Neuron (in vitro differentiated cells): ENCODE data around the gene OR5AC2.

ENCODE experiments used
- H2AFZ ChIP-seq: one replicate; pipeline ENCODE4 v1.6.1; 2013; ENCODE audit warnings: low read depth, mild to moderate bottlenecking, inconsistent platforms, low read length, moderate library complexity
- H3K27me3 ChIP-seq: one replicate; pipeline ENCODE4 v1.6.1; 2013; ENCODE audit warnings: low read length; ENCODE audit not compliant: insufficient read depth
- H3K36me3 ChIP-seq: one replicate; pipeline ENCODE4 v1.6.1; 2013; ENCODE audit warnings: low read length; ENCODE audit not compliant: insufficient read depth
- H3K4me1 ChIP-seq: one replicate; pipeline ENCODE4 v1.6.1; 2013; ENCODE audit warnings: low read length; ENCODE audit not compliant: insufficient read depth
- H3K4me3 ChIP-seq: 2 replicates; pipeline ENCODE4 v1.5.1; 2013; ENCODE audit warnings: mild to moderate bottlenecking, low read length, moderate library complexity
- H3K9me3 ChIP-seq: one replicate; pipeline ENCODE4 v1.6.1; 2013; ENCODE audit warnings: low read length

The OR5AC2 gene

DNA sequence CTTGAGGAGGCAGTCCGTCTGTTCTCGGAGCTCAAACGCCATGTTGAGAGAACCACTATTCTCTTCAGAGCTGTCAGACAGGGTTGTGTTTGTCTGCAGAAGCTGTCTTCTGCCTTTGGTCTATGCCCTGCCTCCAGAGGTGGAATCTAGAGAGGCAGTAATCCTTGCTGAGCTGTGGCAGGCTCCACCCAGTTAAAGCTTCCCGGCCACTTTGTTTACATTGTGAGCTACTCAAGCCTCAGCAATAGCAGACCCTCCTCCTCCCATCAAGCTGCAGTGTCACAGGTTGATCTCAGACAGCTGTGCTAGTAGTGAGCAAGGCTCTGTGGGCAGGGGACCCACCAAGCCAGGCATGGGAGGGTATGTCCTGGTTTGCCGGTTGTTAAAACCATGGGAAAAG is 8.9 kb downstream of the OR5AC2 start:
- no peaks in the 10 kb centered on the region for H3K4me1 ChIP-seq

DNA sequence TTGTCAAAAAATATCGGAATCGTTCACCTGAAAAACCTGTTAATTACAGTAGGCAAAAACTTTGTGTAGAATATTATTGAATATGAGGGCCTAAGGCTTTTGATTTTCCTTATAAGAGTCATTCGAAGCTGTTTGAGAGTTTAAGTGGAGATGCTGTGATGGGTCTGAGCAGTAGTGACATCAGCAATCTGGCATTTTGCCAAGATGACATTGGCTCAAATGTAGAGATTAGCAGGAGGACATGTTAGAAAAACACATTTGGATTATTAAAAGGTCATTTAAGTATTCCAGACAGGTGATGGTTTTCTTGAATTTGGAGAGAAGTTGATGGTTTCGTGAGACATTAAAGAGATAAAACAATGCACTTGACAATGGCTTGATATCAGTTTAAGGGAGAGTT is 12.9 kb downstream of the OR5AC2 start:
- Histone ChIP-seq H3K27me3 (no peaks in the 10 kb centered on the region), H3K9me3 (no peaks in the 10 kb centered on the region), H2AFZ (no peak overlapping the region), H3K4me1 (no peaks in the 10 kb centered on the region), H3K4me3 (no peak overlapping the region), H3K36me3 (no peaks in the 10 kb centered on the region)

More for the DNA sequence above, 8.9 kb downstream of the OR5AC2 start:
- Histone ChIP-seq H3K27me3 (no peaks in the 10 kb centered on the region), H3K4me3 (no peak overlapping the region), H3K9me3 (no peaks in the 10 kb centered on the region), H3K36me3 (no peaks in the 10 kb centered on the region), H2AFZ (no peak overlapping the region)

DNA sequence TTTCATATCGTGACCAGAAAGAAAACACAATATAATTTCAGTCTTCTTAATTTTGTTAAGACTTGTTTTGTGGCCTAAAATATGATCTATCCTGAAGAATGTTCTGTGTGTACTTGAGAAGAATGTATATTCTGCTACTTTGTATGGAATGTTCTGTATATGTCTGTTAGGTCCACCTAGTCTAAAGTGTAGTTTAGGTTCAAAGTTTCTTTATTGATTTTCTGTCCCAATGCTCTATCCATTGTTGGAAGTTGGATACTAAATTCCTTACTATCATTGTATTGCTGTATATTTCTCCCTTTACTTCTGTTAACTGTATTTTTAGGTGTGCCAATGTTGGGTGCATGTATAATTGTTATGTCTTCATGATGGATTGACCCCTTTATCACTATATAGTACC is 21.2 kb downstream of the OR5AC2 start:
- H3K4me3 ChIP-seq, result no peak overlapping the region
- H3K36me3 ChIP-seq, result no peaks in the 10 kb centered on the region
- no peaks in the 10 kb centered on the region for H3K9me3 ChIP-seq
- no peak overlapping the region for H2AFZ ChIP-seq
- H3K4me1 ChIP-seq, result no peaks in the 10 kb centered on the region
- no peaks in the 10 kb centered on the region for H3K27me3 ChIP-seq

DNA sequence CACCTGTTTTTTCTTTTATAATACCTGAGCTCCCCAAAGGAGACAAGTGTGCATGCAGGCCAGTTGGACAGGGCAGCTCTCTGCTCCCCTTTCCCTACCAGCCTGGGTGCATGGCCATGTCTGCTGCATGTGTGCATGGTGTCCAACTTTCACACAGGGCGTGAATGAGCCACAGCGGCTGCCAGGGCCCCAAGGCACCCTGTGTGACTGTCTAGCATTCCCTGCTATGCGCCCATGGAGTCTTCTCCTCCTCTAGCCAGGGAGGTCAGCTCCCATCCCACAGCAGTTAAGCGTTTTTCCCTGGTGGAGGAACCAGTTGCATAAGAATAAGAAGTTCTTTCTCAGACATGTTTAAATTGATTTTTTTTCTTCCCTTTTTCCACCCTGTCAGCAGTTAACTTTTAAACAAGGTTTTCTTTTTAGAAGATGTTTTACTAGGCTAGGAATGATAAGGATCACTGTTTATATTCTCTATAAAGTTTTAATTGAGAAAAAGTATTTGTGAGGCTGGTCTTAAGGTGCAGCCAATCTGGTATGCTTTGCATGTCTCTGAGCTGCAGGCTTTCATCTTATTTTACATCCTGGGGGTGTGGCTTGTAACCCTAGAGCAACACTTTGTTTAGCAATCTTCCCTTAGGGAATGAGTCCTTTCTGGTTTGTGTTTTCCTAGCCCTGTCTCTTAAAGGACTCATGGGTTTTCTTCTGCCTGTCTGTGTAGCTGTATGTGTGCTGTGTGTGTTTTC is 23.0 kb downstream of the OR5AC2 start:
- no peak overlapping the region for H3K4me3 ChIP-seq
- no peaks in the 10 kb centered on the region for H3K9me3 ChIP-seq
- no peaks in the 10 kb centered on the region for H3K4me1 ChIP-seq
- no peaks in the 10 kb centered on the region for H3K27me3 ChIP-seq
- no peak overlapping the region for H2AFZ ChIP-seq
- no peaks in the 10 kb centered on the region for H3K36me3 ChIP-seq

DNA sequence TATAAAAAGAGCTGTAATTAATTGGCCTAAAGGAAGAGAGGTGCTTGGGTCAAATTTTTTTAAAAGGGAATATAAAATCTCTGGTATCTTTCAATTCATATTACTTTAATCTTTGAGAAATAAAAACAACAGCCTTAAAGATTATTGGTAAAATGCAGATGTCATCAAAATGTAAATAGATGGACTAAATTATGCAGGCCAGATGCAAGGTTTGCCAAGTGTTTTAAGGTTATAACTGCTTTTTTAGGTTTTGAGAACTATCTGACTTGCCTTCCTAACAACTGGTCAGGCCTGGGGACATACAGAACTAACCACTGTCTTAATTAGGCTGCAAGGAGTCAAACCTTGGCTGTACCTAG is 23.6 kb downstream of the OR5AC2 start:
- no peak overlapping the region for H3K4me3 ChIP-seq
- H3K36me3 ChIP-seq, result no peaks in the 10 kb centered on the region
- no peaks in the 10 kb centered on the region for H3K4me1 ChIP-seq
- H3K27me3 ChIP-seq, result no peaks in the 10 kb centered on the region
- no peak overlapping the region for H2AFZ ChIP-seq
- no peaks in the 10 kb centered on the region for H3K9me3 ChIP-seq

DNA sequence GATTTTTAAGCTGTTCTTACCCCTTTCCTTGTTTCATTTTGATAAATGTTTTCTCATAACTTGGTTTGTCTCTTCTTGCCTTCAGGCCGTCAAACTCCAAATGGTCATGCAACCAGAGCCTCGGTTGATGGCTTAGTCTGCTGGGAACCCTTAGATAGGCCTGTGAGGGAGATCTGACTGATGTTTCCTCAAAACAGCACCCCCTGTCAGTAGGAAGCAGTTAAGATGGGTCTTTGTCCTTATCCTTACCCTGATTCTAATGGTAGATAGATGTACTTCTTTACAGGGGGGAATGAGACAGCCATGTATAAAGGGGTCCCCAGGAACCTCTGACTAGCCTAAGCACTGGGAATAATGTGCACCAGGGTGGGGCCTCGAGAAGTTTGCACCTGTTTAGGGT is 27.3 kb downstream of the OR5AC2 start:
- H3K27me3 ChIP-seq, result no peaks in the 10 kb centered on the region
- no peak overlapping the region for H2AFZ ChIP-seq
- no peaks in the 10 kb centered on the region for H3K36me3 ChIP-seq
- no peaks in the 10 kb centered on the region for H3K4me1 ChIP-seq
- no peaks in the 10 kb centered on the region for H3K9me3 ChIP-seq
- no peak overlapping the region for H3K4me3 ChIP-seq

DNA sequence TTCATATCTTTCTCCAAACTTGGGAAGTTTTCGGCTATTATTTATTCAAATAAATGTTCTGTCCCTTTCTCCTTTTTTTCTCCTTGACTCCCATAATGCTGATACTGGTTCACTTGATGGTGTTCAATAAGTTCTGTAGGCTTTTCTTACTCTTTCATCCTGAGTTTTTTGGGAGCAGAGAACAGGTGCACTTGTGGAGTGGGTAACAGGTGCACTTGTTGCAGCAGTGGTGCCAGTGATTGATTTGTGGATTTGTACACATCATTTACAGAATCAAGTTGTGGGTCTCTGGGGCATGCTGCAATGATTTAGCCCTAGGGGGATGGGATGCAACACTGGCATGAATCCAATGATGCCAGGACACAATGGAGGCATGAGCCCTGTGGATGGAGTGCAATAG is 28.7 kb downstream of the OR5AC2 start:
- no peak overlapping the region for H3K4me3 ChIP-seq

DNA sequence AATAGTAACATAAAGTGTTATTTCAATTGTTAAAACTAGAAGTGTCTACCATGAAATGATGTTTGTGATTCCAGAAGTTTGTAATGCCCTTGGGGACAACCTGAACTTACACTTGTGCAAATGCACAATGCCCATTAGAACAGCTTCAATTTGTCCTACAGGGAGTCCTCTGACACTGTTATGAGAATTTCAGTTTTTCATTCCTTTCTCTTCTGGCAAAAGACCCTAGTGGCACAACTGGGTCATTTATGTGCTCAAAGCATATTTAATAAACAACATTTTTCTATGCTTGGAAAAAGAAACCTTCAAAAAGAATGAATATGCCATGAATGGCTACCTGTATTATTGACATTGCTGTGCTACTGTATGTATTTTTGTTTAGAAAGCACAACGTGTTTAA is 43.4 kb downstream of the OR5AC2 start, which contains the start of gene OR5H1:
OR5H1 (plus strand) TSS at position 301 of the 400 bp plus-strand sequence. CDS start 1,977 bp downstream, outside the sequence.
- Histone ChIP-seq H3K27me3 (no peaks in the 10 kb centered on the region), H3K4me3 (no peak within 1 kb of the TSS), H2AFZ (no peak within 1 kb of the TSS), H3K9me3 (no peaks in the 10 kb centered on the region), H3K4me1 (no peaks in the 10 kb centered on the region), H3K36me3 (no peaks in the 10 kb centered on the region)

More for the DNA sequence above, 28.7 kb downstream of the OR5AC2 start:
- H3K4me1 ChIP-seq, result no peaks in the 10 kb centered on the region
- no peaks in the 10 kb centered on the region for H3K36me3 ChIP-seq
- no peak overlapping the region for H2AFZ ChIP-seq
- no peaks in the 10 kb centered on the region for H3K27me3 ChIP-seq
- no peaks in the 10 kb centered on the region for H3K9me3 ChIP-seq

DNA sequence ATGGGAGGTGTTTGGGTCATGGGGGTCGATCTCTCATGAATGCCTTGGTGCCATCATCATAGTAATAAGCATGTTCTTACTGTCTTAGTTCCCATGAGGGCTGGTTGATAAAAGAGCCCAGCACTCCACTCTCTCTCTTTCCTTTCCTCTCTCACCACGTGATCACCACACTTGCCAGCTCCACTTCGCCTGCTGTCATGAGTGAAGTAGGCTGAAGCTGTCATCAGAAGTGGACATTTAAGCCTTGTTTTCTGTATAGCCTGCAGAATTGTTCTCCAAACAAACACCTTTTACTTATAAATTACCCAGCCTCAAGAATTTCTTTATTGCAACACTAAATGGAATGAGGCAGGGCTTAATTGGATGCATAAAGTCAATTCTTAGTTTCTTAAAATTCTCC is 49.7 kb downstream of the OR5AC2 start:
- Histone ChIP-seq H3K27me3 (no peaks in the 10 kb centered on the region), H3K36me3 (no peaks in the 10 kb centered on the region), H2AFZ (no peak overlapping the region), H3K4me3 (no peak overlapping the region), H3K4me1 (no peaks in the 10 kb centered on the region), H3K9me3 (no peaks in the 10 kb centered on the region)
